ENCODE results near the gene CPNE4.

DNA sequence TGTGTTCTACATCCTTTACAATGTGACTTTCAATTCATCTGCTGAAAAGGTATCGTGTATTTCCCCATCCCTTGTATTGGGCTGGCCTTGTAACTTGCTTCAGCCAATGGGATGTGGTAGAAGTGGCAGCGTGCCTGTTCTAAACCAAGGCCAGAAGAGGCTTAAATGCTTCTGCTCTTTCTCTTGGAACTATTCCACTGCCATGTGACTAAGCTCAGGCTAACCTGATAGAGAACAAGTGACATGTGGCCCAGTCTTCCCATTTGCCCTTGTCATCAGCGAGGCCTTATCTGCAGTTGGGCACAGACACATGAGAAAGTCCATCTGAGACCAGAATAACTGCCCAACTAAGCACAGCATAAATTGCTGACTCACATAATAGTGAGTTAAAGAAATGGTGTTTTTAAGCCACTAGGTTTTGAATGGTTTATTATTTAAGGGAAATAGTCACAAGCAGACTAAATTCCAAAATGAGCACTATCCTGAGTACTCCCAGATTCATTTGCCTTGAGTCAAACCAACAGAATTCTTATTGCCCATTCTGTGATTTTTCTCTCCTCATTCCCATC is 230.2 kb downstream of the CPNE4 start:
- TF ChIP-seq, protein P1, sequence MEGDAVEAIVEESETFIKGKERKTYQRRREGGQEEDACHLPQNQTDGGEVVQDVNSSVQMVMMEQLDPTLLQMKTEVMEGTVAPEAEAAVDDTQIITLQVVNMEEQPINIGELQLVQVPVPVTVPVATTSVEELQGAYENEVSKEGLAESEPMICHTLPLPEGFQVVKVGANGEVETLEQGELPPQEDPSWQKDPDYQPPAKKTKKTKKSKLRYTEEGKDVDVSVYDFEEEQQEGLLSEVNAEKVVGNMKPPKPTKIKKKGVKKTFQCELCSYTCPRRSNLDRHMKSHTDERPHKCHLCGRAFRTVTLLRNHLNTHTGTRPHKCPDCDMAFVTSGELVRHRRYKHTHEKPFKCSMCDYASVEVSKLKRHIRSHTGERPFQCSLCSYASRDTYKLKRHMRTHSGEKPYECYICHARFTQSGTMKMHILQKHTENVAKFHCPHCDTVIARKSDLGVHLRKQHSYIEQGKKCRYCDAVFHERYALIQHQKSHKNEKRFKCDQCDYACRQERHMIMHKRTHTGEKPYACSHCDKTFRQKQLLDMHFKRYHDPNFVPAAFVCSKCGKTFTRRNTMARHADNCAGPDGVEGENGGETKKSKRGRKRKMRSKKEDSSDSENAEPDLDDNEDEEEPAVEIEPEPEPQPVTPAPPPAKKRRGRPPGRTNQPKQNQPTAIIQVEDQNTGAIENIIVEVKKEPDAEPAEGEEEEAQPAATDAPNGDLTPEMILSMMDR (IDR thresholded peaks at IDR 0.05 in 8 of 11, conservative IDR thresholded peaks at IDR 0.05 in 3 of 11) = no peak
- TF ChIP-seq POLR2AphosphoS5 (IDR thresholded peaks at IDR 0.05) = no peak
